K562 (cell line): ENCODE results near the gene ADORA2A.

ENCODE experiments used
- ATF2 ChIP-seq: sonication (generic); formaldehyde crosslinking; IDR thresholded peaks from 2 replicates; pipeline ENCODE4 v1.8.1; 2022; ENCODE audit warnings: missing genetic modification reagents
- BRCA1 ChIP-seq, 2 experiments: fragments of 450-650 bp in 1 of 2; sonication (generic) in 1 of 2; formaldehyde crosslinking in 1 of 2; IDR thresholded peaks; 2 replicates each; pipeline versions ENCODE4 v1.5.0 to v1.6.1; 2017 to 2020; ENCODE audit warnings: mild to moderate bottlenecking in 1 of 2, missing genetic modification reagents in 1 of 2
- EWSR1 ChIP-seq: fragments of 450-650 bp; IDR thresholded peaks from 2 replicates; pipeline ENCODE4 v1.6.1; 2018; ENCODE audit warnings: borderline replicate concordance, mild to moderate bottlenecking, low read depth, moderate library complexity; ENCODE audit not compliant: partially characterized antibody
- EZH2 ChIP-seq: IDR thresholded peaks from 2 replicates; pipeline ENCODE4 v1.6.1; 2012; ENCODE audit warnings: low read depth, mild to moderate bottlenecking, inconsistent platforms, low read length, borderline replicate concordance
- FOSL1 ChIP-seq: fragments of 200-800 bp; sonication (Bioruptor generic); conservative IDR thresholded peaks from 2 replicates; pipeline ENCODE4 v1.6.1; 2016; ENCODE audit warnings: missing genetic modification characterization, missing compliant biosample characterization
- HDAC1 ChIP-seq, 2 experiments: fragments of 450-650 bp; IDR thresholded peaks; 2 replicates each; pipeline ENCODE4 v1.6.1; 2016 to 2017; ENCODE audit warnings: inconsistent platforms in 1 of 2, mild to moderate bottlenecking in 1 of 2, moderate library complexity in 1 of 2
- MLX ChIP-seq, 2 experiments: fragments of 450-650 bp in 1 of 2; sonication (generic) in 1 of 2; formaldehyde crosslinking; conservative IDR thresholded peaks; 2 replicates each; pipeline versions ENCODE4 v1.4.0 to v1.8.1; 2020 to 2022; ENCODE audit warnings: mild to moderate bottlenecking in 1 of 2, missing genetic modification reagents in 1 of 2
- NFATC3 ChIP-seq: fragments of 450-650 bp; IDR thresholded peaks from 2 replicates; pipeline ENCODE4 v1.6.1; 2017; ENCODE audit warnings: mild to moderate bottlenecking
- NR3C1 ChIP-seq: sonication (generic); formaldehyde crosslinking; IDR thresholded peaks from 2 replicates; pipeline ENCODE4 v1.8.1; 2022; ENCODE audit warnings: missing genetic modification reagents
- SREBF2 ChIP-seq: sonication (generic); formaldehyde crosslinking; IDR thresholded peaks from 2 replicates; pipeline ENCODE4 v1.4.0; 2020; ENCODE audit warnings: mild to moderate bottlenecking, missing genetic modification reagents
- TF ChIP-seq, protein P1 (sequence below), 3 experiments: IDR thresholded peaks in 2 of 3; conservative IDR thresholded peaks in 1 of 3; 2 replicates each; pipeline ENCODE4 v1.5.1; 2011 to 2012; ENCODE audit warnings: low read length in 3 of 3, mild to moderate bottlenecking in 3 of 3, control low read depth in 2 of 3, improper control_type of control experiment in 1 of 3, inconsistent platforms in 1 of 3, low read depth in 1 of 3, mixed read lengths in 1 of 3, moderate library complexity in 1 of 3; ENCODE audit not compliant: insufficient read depth in 2 of 3
- TF ChIP-seq, protein P2 (sequence below), 2 experiments: fragments of 450-650 bp in 1 of 2; sonication (generic) in 1 of 2; formaldehyde crosslinking in 1 of 2; IDR thresholded peaks in 1 of 2; conservative IDR thresholded peaks in 1 of 2; 2 replicates each; pipeline versions ENCODE4 v1.6.1 to v1.8.1; 2016 to 2023; ENCODE audit warnings: mild to moderate bottlenecking in 2 of 2, moderate library complexity in 2 of 2, inconsistent platforms in 1 of 2, missing genetic modification reagents in 1 of 2
- TF ChIP-seq, protein P3 (sequence below): fragments of 200-800 bp; sonication (Bioruptor generic); IDR thresholded peaks from 2 replicates; pipeline ENCODE4 v1.6.1; 2017; ENCODE audit warnings: missing genetic modification characterization, missing compliant biosample characterization

GRCh38 chr22:24426436-24426835 lies 963 bp upstream of the ADORA2A start:
- TF ChIP-seq NR3C1 (CRISPR knock-in tag) (no peak), BRCA1 (IDR thresholded peaks at IDR 0.05) (no peak), BRCA1 (CRISPR knock-in tag; IDR thresholded peaks at IDR 0.05) (no peak), FOSL1 (tag) (no peak), ATF2 (CRISPR knock-in tag) (no peak), MLX (CRISPR knock-in tag; conservative IDR thresholded peaks at IDR 0.05) (no peak), SREBF2 (no peak), EWSR1 (no peak), NFATC3 (no peak), HDAC1 (IDR thresholded peaks at IDR 0.05) (no peak), EZH2 (no peak)
- TF ChIP-seq, protein P1, sequence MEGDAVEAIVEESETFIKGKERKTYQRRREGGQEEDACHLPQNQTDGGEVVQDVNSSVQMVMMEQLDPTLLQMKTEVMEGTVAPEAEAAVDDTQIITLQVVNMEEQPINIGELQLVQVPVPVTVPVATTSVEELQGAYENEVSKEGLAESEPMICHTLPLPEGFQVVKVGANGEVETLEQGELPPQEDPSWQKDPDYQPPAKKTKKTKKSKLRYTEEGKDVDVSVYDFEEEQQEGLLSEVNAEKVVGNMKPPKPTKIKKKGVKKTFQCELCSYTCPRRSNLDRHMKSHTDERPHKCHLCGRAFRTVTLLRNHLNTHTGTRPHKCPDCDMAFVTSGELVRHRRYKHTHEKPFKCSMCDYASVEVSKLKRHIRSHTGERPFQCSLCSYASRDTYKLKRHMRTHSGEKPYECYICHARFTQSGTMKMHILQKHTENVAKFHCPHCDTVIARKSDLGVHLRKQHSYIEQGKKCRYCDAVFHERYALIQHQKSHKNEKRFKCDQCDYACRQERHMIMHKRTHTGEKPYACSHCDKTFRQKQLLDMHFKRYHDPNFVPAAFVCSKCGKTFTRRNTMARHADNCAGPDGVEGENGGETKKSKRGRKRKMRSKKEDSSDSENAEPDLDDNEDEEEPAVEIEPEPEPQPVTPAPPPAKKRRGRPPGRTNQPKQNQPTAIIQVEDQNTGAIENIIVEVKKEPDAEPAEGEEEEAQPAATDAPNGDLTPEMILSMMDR (IDR thresholded peaks at IDR 0.05 in 2 of 3, conservative IDR thresholded peaks at IDR 0.05 in 1 of 3; ENCODE audit: insufficient read depth in 2 of 3, low read depth in 1 of 3, low read length in 3 of 3) = no peak
- TF ChIP-seq, protein P2, sequence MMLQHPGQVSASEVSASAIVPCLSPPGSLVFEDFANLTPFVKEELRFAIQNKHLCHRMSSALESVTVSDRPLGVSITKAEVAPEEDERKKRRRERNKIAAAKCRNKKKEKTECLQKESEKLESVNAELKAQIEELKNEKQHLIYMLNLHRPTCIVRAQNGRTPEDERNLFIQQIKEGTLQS (IDR thresholded peaks at IDR 0.05) = no peak
- TF ChIP-seq, protein P2 (CRISPR knock-in tag; conservative IDR thresholded peaks at IDR 0.05) = no peak
- TF ChIP-seq, protein P3, sequence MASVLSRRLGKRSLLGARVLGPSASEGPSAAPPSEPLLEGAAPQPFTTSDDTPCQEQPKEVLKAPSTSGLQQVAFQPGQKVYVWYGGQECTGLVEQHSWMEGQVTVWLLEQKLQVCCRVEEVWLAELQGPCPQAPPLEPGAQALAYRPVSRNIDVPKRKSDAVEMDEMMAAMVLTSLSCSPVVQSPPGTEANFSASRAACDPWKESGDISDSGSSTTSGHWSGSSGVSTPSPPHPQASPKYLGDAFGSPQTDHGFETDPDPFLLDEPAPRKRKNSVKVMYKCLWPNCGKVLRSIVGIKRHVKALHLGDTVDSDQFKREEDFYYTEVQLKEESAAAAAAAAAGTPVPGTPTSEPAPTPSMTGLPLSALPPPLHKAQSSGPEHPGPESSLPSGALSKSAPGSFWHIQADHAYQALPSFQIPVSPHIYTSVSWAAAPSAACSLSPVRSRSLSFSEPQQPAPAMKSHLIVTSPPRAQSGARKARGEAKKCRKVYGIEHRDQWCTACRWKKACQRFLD (CRISPR knock-in tag) = no peak
